ENCODE measurements around the gene MRPL54. TPM values are rescaled to one million over a fixed set of nuclear protein-coding genes. Genes with fewer than 3 reads are reported as not detected.

Gene MRPL54
- polyA plus RNA-seq, 2 of the 4 experiments (the other 2 are of a cell fraction): 30.8 to 47.5 TPM

DNA sequence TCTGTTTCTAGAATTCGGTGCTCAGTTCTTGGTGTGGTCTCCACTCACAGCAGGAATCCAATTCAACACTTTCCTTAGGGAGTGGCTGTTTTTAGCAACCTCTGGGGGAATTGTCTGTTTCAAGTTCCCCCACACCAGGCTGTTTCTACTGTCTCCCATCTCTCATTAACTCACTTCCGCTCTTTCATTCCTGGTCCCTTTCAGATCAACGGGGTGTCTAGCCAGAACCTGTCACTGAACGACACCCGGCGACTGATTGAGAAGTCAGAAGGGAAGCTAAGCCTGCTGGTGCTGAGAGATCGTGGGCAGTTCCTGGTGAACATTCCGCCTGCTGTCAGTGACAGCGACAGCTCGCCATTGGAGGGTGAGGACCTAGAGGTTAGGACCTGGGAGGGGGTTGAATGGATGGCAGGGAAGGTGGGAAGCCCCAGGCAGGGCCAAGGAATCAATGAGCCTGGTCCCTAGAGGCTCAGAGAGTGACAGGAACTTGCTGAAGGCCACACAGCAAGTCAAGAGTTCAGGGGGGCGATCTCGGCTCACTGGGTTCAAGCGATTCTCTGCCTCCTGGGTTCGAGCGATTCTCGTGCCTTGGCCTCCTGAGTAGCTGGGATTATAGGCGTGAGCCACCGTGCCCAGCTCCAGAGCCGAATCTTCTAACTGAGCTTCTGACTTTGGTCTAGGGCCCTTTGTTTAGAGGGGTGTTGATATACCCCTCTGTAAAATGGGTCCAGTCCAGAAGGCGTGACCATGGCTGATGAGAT, 28.8 kb upstream of the MRPL54 start:
- no peak for FAIRE-seq
- DNase-seq (ENCODE audit: low read depth in 1 of 2, low spot score in 1 of 2): no peak
- TF ChIP-seq HEYL (CRISPR knock-in tag; IDR thresholded peaks at IDR 0.05) (no peak), EHMT2 (IDR thresholded peaks at IDR 0.05; ENCODE audit: low read depth) (no peak), POLR2AphosphoS2 (conservative IDR thresholded peaks at IDR 0.05; ENCODE audit: low read length) (no peak)
- TF ChIP-seq, protein P1, sequence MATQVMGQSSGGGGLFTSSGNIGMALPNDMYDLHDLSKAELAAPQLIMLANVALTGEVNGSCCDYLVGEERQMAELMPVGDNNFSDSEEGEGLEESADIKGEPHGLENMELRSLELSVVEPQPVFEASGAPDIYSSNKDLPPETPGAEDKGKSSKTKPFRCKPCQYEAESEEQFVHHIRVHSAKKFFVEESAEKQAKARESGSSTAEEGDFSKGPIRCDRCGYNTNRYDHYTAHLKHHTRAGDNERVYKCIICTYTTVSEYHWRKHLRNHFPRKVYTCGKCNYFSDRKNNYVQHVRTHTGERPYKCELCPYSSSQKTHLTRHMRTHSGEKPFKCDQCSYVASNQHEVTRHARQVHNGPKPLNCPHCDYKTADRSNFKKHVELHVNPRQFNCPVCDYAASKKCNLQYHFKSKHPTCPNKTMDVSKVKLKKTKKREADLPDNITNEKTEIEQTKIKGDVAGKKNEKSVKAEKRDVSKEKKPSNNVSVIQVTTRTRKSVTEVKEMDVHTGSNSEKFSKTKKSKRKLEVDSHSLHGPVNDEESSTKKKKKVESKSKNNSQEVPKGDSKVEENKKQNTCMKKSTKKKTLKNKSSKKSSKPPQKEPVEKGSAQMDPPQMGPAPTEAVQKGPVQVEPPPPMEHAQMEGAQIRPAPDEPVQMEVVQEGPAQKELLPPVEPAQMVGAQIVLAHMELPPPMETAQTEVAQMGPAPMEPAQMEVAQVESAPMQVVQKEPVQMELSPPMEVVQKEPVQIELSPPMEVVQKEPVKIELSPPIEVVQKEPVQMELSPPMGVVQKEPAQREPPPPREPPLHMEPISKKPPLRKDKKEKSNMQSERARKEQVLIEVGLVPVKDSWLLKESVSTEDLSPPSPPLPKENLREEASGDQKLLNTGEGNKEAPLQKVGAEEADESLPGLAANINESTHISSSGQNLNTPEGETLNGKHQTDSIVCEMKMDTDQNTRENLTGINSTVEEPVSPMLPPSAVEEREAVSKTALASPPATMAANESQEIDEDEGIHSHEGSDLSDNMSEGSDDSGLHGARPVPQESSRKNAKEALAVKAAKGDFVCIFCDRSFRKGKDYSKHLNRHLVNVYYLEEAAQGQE (IDR thresholded peaks at IDR 0.05): no peak
- no peaks in the 10 kb centered on the region for H3K9me3 ChIP-seq
- no peak for ATAC-seq
- 77% methylated on average over 20 of the region's 20 CpGs for WGBS (ENCODE audit: missing lambda C conversion rate)
- POLR2A ChIA-PET: no interaction called here
- CTCF ChIA-PET: interaction anchor here (0.6 to 0.9 kb wide), 3 partner anchors 15 to 166 kb away, joined by 3 read pairs; no protein-coding TSS in a partner anchor
- no peak overlapping the region for H3K4me3 ChIP-seq
- no peak overlapping the region for H3K4me2 ChIP-seq
- H3K4me1 ChIP-seq: no peaks in the 10 kb centered on the region; the same call in 2 of the 3 replicates
- H3K27ac ChIP-seq: no peak overlapping the region

DNA sequence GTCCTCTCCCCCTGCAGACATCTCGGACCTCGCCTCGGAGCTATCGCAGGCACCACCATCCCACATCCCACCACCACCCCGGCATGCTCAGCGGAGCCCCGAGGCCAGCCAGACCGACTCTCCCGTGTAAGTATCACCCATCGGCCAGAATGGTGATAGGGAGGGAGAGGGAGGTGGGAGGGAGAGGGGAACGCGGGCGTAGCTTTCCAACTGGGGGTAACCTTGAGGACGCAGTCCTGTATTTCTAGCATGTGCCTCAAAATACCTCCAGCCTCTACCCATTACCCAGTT, 28.2 kb upstream of the MRPL54 start:
- POLR2A ChIA-PET: no interaction called here
- 95% methylated on average over 10 of the region's 14 CpGs for WGBS (ENCODE audit: missing lambda C conversion rate)
- CTCF ChIA-PET: interaction anchor here (0.6 to 0.9 kb wide), 3 partner anchors 16 to 165 kb away, joined by 3 read pairs; no protein-coding TSS in a partner anchor
- no peak for TF ChIP-seq MYC (IDR thresholded peaks at IDR 0.05; ENCODE audit: borderline replicate concordance, low read length)
- no peak for TF ChIP-seq EHF (CRISPR knock-in tag; IDR thresholded peaks at IDR 0.05)
- no peak for TF ChIP-seq CHD4 (IDR thresholded peaks at IDR 0.05; ENCODE audit: borderline replicate concordance)
- TF ChIP-seq, protein P2, sequence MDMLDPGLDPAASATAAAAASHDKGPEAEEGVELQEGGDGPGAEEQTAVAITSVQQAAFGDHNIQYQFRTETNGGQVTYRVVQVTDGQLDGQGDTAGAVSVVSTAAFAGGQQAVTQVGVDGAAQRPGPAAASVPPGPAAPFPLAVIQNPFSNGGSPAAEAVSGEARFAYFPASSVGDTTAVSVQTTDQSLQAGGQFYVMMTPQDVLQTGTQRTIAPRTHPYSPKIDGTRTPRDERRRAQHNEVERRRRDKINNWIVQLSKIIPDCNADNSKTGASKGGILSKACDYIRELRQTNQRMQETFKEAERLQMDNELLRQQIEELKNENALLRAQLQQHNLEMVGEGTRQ (IDR thresholded peaks at IDR 0.05): no peak
- TF ChIP-seq POLR2AphosphoS2 (conservative IDR thresholded peaks at IDR 0.05; ENCODE audit: low read length): no peak
- TF ChIP-seq RARB (CRISPR knock-in tag; IDR thresholded peaks at IDR 0.05): no peak
- no peak for TF ChIP-seq RAD21 (conservative IDR thresholded peaks at IDR 0.05 in 1 of 2, IDR thresholded peaks at IDR 0.05 in 1 of 2)
- TF ChIP-seq, protein P3, sequence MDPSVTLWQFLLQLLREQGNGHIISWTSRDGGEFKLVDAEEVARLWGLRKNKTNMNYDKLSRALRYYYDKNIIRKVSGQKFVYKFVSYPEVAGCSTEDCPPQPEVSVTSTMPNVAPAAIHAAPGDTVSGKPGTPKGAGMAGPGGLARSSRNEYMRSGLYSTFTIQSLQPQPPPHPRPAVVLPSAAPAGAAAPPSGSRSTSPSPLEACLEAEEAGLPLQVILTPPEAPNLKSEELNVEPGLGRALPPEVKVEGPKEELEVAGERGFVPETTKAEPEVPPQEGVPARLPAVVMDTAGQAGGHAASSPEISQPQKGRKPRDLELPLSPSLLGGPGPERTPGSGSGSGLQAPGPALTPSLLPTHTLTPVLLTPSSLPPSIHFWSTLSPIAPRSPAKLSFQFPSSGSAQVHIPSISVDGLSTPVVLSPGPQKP (IDR thresholded peaks at IDR 0.05; ENCODE audit: low read depth, low read length): no peak
- no peak for TF ChIP-seq EP300 (IDR thresholded peaks at IDR 0.05)
- TF ChIP-seq MAZ (IDR thresholded peaks at IDR 0.05; ENCODE audit: borderline replicate concordance, low read depth, low read length): no peak
- TF ChIP-seq ZFP36 (IDR thresholded peaks at IDR 0.05; ENCODE audit: borderline replicate concordance, partially characterized antibody): no peak
- no peak for TF ChIP-seq FOSL2 (IDR thresholded peaks at IDR 0.05)
- TF ChIP-seq FOSL2 (CRISPR knock-in tag; IDR thresholded peaks at IDR 0.05): no peak
- no peak for TF ChIP-seq HOXB5 (CRISPR knock-in tag; IDR thresholded peaks at IDR 0.05)
- TF ChIP-seq PHF8 (IDR thresholded peaks at IDR 0.05; ENCODE audit: borderline replicate concordance, low read depth): no peak
- no peak for TF ChIP-seq BHLHE40 (IDR thresholded peaks at IDR 0.05; ENCODE audit: low read depth, low read length)
- TF ChIP-seq, protein P4, sequence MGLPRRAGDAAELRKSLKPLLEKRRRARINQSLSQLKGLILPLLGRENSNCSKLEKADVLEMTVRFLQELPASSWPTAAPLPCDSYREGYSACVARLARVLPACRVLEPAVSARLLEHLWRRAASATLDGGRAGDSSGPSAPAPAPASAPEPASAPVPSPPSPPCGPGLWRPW (IDR thresholded peaks at IDR 0.05): no peak
- TF ChIP-seq ZSCAN20 (CRISPR knock-in tag; IDR thresholded peaks at IDR 0.05): no peak
- TF ChIP-seq, protein P5, sequence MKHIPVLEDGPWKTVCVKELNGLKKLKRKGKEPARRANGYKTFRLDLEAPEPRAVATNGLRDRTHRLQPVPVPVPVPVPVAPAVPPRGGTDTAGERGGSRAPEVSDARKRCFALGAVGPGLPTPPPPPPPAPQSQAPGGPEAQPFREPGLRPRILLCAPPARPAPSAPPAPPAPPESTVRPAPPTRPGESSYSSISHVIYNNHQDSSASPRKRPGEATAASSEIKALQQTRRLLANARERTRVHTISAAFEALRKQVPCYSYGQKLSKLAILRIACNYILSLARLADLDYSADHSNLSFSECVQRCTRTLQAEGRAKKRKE (CRISPR knock-in tag; IDR thresholded peaks at IDR 0.05; ENCODE audit: low read depth): no peak
- no peak for TF ChIP-seq RNF2 (IDR thresholded peaks at IDR 0.05; ENCODE audit: borderline replicate concordance, low read depth)
- no peaks in the 10 kb centered on the region for H3K4me1 ChIP-seq
- FAIRE-seq (no peak), DNase-seq (ENCODE audit: low read depth in 1 of 2, low spot score in 1 of 2) (no peak), ATAC-seq (no peak)
- no peak overlapping the region for H3K27ac ChIP-seq
- H3K9me3 ChIP-seq: no peaks in the 10 kb centered on the region
- H3K4me3 ChIP-seq: no peak overlapping the region
- H3K4me2 ChIP-seq: no peak overlapping the region

Measured in A549 (cell line).